BJ (cell line): ENCODE data around the gene PCIF1. TPM values are rescaled to one million over a fixed set of nuclear protein-coding genes. Genes with fewer than 3 reads are reported as not detected.

Experiments
- CTCF ChIA-PET: fragments of 350-600 bp; formaldehyde crosslinking; extraction: SDS; loops from one replicate; lab custom pipeline; 2021; ENCODE audit warnings: antibody characterized with exemption, inconsistent platforms; lab: Yijun Ruan, JAX
- POLR2A ChIA-PET: fragments of 300-600 bp; sonication (Branson Sonifier 250); formaldehyde crosslinking; extraction: SDS; loops from one replicate; lab custom pipeline; 2021; ENCODE audit warnings: antibody characterized with exemption; lab: Charles Lee
- DNase-seq: peaks from one replicate; pipeline ENCODE4 v3.0.0-alpha.2; 2011; ENCODE audit warnings: low read depth
- H3K27me3 ChIP-seq: 2 replicates; pipeline ENCODE4 v1.6.0; 2011; ENCODE audit warnings: low read length; ENCODE audit not compliant: control insufficient read depth, insufficient read depth
- H3K36me3 ChIP-seq: 2 replicates; pipeline ENCODE4 v1.5.1; 2011; ENCODE audit warnings: low read length; ENCODE audit not compliant: control insufficient read depth, insufficient read depth
- H3K4me3 ChIP-seq: 2 replicates; pipeline ENCODE4 v1.5.1; 2011; ENCODE audit warnings: low read depth, mild to moderate bottlenecking, control low read depth, low read length
- polyA plus RNA-seq: library from polyadenylated mRNA; depleted of rRNA; stranded (reverse); fragments of >200 nt; gene quantifications from 2 replicates; pipeline ENCODE4 v1.2.3, GENCODE V29; 2011
- TF ChIP-seq, protein P1 (sequence below): IDR thresholded peaks from 2 replicates; pipeline ENCODE4 v1.5.1; 2011; ENCODE audit warnings: low read depth, mild to moderate bottlenecking, control low read depth, inconsistent platforms, low read length, moderate library complexity; ENCODE audit not compliant: insufficient read depth

The PCIF1 gene
- polyA plus RNA-seq, 1 experiment = 20.9 TPM

DNA sequence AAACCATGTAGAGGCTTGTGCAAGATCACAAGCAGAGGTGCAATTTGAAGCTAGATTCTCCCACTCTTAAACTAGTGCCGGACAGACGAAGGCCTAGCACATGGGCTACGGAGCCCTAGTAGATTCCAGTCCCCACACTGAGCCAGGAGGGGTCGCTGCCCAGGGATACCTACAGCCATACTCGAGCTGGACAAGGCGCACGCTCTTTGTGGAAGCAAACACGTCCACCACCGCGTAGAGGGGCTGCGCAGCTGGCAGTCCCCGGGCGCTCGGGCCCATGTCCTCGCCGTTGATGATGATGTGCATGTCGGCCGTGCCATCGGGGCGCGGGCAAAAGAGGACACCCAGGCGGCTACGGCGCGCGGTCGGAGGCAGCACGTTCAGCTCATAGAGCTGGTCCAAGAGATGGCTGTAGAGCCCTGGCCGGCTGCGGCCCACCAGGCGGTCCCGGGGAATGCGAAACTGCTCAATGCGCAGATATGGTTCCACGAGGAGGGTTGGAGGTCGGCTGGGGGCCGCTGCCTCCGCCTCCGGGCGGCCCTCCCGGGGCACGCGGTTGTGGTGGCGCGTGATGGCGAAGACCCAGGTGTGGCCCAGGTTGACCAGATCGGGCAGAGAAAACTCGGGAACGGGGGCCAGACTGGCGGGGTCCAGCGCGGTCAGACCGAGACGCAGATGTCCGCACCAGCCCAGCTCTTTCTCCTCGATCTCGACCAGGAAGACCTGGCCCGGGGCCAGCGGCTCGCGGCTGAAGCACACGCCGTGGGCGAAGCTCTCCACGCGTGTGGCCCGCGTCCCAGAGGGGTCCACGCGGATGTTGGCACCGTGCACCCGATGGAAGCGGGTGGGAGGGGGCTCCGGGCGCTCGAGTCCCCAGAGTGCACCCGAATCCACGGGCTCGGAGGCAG lies 44.2 kb upstream of the PCIF1 start:
- no peak for DNase-seq
- Histone ChIP-seq H3K27me3 (no peaks in the 10 kb centered on the region), H3K36me3 (peaks cover 10% of the 10 kb centered on the region), H3K4me3 (peak overlapping the region; percentile 77)
- TF ChIP-seq, protein P1, sequence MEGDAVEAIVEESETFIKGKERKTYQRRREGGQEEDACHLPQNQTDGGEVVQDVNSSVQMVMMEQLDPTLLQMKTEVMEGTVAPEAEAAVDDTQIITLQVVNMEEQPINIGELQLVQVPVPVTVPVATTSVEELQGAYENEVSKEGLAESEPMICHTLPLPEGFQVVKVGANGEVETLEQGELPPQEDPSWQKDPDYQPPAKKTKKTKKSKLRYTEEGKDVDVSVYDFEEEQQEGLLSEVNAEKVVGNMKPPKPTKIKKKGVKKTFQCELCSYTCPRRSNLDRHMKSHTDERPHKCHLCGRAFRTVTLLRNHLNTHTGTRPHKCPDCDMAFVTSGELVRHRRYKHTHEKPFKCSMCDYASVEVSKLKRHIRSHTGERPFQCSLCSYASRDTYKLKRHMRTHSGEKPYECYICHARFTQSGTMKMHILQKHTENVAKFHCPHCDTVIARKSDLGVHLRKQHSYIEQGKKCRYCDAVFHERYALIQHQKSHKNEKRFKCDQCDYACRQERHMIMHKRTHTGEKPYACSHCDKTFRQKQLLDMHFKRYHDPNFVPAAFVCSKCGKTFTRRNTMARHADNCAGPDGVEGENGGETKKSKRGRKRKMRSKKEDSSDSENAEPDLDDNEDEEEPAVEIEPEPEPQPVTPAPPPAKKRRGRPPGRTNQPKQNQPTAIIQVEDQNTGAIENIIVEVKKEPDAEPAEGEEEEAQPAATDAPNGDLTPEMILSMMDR = peak; percentile 76
- ChIA-PET POLR2A (interaction anchor here (0.6 kb wide), 1 partner anchor 62 kb away, joined by 3 read pairs; no protein-coding TSS in a partner anchor), CTCF (interaction anchor here (0.7 to 3.4 kb wide), 23 partner anchors 9 to 91 kb away, joined by 3 to 15 read pairs (median 4); partner anchors contain the start of gene ZSWIM1)

DNA sequence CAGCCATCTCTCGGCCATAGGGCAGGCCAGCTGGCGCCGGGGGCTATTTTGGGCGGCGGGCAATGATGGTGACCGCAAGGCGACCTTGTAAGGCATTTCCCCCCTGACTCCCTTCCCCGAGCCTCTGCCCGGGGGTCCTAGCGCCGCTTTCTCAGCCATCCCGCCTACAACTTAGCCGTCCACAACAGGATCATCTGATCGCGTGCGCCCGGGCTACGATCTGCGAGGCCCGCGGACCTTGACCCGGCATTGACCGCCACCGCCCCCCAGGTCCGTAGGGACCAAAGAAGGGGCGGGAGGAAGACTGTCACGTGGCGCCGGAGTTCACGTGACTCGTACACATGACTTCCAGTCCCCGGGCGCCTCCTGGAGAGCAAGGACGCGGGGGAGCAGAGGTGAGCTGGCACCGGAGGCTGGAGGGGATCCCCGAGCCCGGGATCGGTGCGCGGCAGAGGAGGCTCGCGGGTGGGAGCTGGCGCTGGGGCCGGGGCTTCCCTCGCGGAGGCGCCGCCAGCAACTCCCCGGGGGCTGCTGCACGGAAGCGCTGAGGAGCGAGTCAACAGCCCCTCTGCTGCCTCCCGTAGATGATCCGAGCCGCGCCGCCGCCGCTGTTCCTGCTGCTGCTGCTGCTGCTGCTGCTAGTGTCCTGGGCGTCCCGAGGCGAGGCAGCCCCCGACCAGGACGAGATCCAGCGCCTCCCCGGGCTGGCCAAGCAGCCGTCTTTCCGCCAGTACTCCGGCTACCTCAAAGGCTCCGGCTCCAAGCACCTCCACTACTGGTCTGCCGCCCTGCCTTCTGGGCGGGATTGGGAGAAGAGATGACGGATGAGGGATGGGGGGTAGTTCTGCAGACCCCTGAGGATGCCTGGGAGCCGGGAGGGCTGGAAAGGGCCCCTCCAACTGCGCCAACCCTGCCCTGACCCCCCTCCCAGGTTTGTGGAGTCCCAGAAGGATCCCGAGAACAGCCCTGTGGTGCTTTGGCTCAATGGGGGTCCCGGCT lies 43.2 kb upstream of the PCIF1 start, which contains the start of the genes CTSA and NEURL2:
Gene CTSA (plus strand): TSS at position 351 of the 999 bp plus-strand sequence. CDS start 234 bp downstream, at position 585.
Gene NEURL2 (minus strand): TSS at position 224 of the 999 bp plus-strand sequence. CDS start 217 bp downstream, at position 7.
- ChIA-PET POLR2A (interaction anchor here (0.7 kb wide), 1 partner anchor 8 kb away, joined by 3 read pairs; no protein-coding TSS in a partner anchor), CTCF (interaction anchor here (1.0 to 3.4 kb wide), 11 partner anchors 8 to 92 kb away, joined by 3 to 15 read pairs (median 7); partner anchors contain the start of gene ZSWIM1)
- no peaks in the 10 kb centered on the region for H3K27me3 ChIP-seq
- TF ChIP-seq, protein P1 = 0 out of 2 replicates have a peak, but pooled peaks have one; percentile 1
- no peak for DNase-seq
- H3K36me3 ChIP-seq = peaks cover 10% of the 10 kb centered on the region
- H3K4me3 ChIP-seq = peak within 1 kb of the TSS; percentile 77

DNA sequence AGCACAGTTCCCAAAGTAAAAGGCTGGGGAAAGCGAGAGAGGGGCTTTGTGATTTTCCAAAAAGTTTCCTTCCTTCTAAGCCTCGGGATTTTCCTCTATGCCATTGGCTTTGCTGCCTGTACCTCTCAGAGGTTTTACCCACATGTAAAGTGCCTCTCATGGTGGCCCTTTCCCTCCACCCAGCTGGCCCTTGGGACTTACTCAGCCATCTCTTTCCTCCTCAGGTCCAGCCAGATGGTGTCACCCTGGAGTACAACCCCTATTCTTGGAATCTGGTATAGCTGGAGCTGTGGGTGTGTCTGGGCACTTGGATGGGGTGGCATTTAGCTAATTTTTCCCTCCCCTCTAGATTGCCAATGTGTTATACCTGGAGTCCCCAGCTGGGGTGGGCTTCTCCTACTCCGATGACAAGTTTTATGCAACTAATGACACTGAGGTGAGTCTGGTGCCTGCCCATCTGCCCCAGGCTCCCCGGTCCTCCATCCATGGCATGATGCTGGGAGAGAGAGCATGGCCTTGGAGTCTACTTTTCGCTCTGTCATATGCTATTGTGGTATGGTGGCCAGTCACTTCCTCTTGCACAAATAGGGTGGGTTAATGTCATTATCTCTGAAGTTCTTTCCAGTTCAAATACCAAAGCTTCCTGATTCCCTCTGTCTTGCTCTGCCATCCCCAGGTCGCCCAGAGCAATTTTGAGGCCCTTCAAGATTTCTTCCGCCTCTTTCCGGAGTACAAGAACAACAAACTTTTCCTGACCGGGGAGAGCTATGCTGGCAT lies 42.2 kb upstream of the PCIF1 start:
- no peaks in the 10 kb centered on the region for H3K27me3 ChIP-seq
- TF ChIP-seq, protein P1 = peak; percentile 43
- POLR2A ChIA-PET = no interaction called here
- H3K4me3 ChIP-seq = peak overlapping the region; percentile 77
- peaks cover 15% of the 10 kb centered on the region for H3K36me3 ChIP-seq
- CTCF ChIA-PET = interaction anchor here (0.6 to 3.4 kb wide), 7 partner anchors 10 to 76 kb away, joined by 3 to 12 read pairs (median 4); no protein-coding TSS in a partner anchor
- DNase-seq = no peak

DNA sequence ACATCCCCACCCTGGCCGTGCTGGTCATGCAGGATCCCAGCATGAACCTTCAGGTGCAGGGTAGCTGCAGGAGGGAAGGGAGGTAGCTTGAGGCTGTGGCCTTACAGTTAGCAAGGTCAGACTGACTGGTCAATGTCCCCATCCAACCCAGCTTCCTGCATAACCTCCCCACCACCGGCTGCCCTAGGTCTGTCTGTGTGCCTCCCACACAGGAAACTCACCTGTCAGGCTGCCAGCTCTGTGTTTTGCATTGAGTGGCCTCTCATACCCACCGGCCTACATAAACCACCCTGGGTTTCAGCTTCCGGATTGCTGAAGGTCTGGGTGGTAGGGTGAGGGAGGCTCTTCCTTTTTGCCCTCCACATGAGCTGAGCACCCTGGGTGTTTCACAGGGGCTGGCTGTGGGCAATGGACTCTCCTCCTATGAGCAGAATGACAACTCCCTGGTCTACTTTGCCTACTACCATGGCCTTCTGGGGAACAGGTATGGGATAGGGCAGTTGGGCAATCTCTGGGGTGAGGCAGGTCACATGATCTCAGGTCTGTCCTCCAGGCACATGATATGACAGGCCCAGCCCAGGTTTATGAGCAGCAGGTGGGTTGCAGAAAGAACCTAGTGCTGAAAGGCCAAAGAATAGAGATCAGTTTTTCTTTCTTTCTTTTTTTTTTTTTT lies 41.5 kb upstream of the PCIF1 start:
- DNase-seq = no peak
- H3K36me3 ChIP-seq = peaks cover 18% of the 10 kb centered on the region
- POLR2A ChIA-PET = no interaction called here
- H3K27me3 ChIP-seq = no peaks in the 10 kb centered on the region
- TF ChIP-seq, protein P1 = no peak
- H3K4me3 ChIP-seq = no peak overlapping the region
- CTCF ChIA-PET = interaction anchor here (0.6 to 3.4 kb wide), 8 partner anchors 10 to 76 kb away, joined by 3 to 12 read pairs (median 4); no protein-coding TSS in a partner anchor
